GM10847 (cell line): ENCODE results near the gene TNFRSF9.

Experiments
- POLR2A ChIP-seq: IDR thresholded peaks from 2 replicates; pipeline ENCODE4 v1.6.1; 2011; ENCODE audit not compliant: insufficient read length; ENCODE audit errors: extremely low read depth

The TNFRSF9 gene

GRCh38 chr1:7891804-7892203 lies 48.8 kb downstream of the TNFRSF9 start:
- TF ChIP-seq POLR2A: no peak

GRCh38 chr1:7890853-7891252 lies 49.8 kb downstream of the TNFRSF9 start:
- no peak for TF ChIP-seq POLR2A

GRCh38 chr1:7888248-7889081 lies 52.2 kb downstream of the TNFRSF9 start:
- no peak for TF ChIP-seq POLR2A

GRCh38 chr1:7886405-7886745 lies 54.3 kb downstream of the TNFRSF9 start:
- TF ChIP-seq POLR2A: no peak

- TF ChIP-seq POLR2A: no peak
These were observed 54.9 kb downstream of the TNFRSF9 start for GRCh38 chr1:7885513-7886404.

GRCh38 chr1:7884757-7885156 lies 55.9 kb downstream of the TNFRSF9 start:
- no peak for TF ChIP-seq POLR2A

- no peak for TF ChIP-seq POLR2A
These were observed 61.4 kb downstream of the TNFRSF9 start for GRCh38 chr1:7879228-7879627.

GRCh38 chr1:7878027-7878426 lies 62.6 kb downstream of the TNFRSF9 start:
- no peak for TF ChIP-seq POLR2A

- TF ChIP-seq POLR2A: no peak
These were observed 66.5 kb downstream of the TNFRSF9 start for GRCh38 chr1:7873801-7874795.

GRCh38 chr1:7871136-7871535 lies 69.5 kb downstream of the TNFRSF9 start:
- TF ChIP-seq POLR2A: no peak

GRCh38 chr1:7869136-7869920 lies 71.3 kb downstream of the TNFRSF9 start:
- no peak for TF ChIP-seq POLR2A

GRCh38 chr1:7868070-7868780 lies 72.4 kb downstream of the TNFRSF9 start:
- TF ChIP-seq POLR2A: no peak

GRCh38 chr1:7865978-7866377 lies 74.7 kb downstream of the TNFRSF9 start:
- no peak for TF ChIP-seq POLR2A
